Dedifferentiated amniotic fluid mesenchymal stem cell (primary cell): ENCODE measurements around the gene C11orf86.

Experiments
- DNase-seq: peaks from one replicate; pipeline ENCODE4 v3.0.0-alpha.2; 2016; ENCODE audit errors: extremely low spot score

The C11orf86 gene

GRCh38 chr11:67024966-67025365 is 49.9 kb downstream of the C11orf86 start:
- no peak for DNase-seq

- DNase-seq: no peak
Observed at GRCh38 chr11:67025750-67026149, 50.6 kb downstream of the C11orf86 start.
